DOHH2 (cell line): Measurements from ENCODE around the gene SRP19.

Source experiments
- H3F3A ChIP-seq: fragments of 200-600 bp; sonication (generic), shearing (Covaris generic); 2 replicates; pipeline ENCODE4 v1.6.0; 2016; ENCODE audit warnings: antibody characterized with exemption, mild to moderate bottlenecking; ENCODE audit not compliant: control insufficient read depth, insufficient read depth
- H3K27ac ChIP-seq: fragments of 200-600 bp; sonication (generic); 2 replicates; pipeline ENCODE4 v1.5.1; 2014; ENCODE audit warnings: low read depth, mild to moderate bottlenecking, low read length, moderate library complexity
- H3K27me3 ChIP-seq: fragments of 200-600 bp; sonication (generic); 2 replicates; pipeline ENCODE4 v1.6.1; 2014; ENCODE audit warnings: mild to moderate bottlenecking, low read length, mixed read lengths; ENCODE audit not compliant: control insufficient read depth
- H3K36me3 ChIP-seq: fragments of 200-600 bp; sonication (generic); 2 replicates; pipeline ENCODE4 v1.6.1; 2014; ENCODE audit warnings: mild to moderate bottlenecking, low read length, moderate library complexity, mixed read lengths; ENCODE audit not compliant: control insufficient read depth
- H3K4me1 ChIP-seq: fragments of 200-600 bp; sonication (generic); 2 replicates; pipeline ENCODE4 v1.6.1; 2014; ENCODE audit warnings: mild to moderate bottlenecking, low read length, mixed read lengths; ENCODE audit not compliant: control insufficient read depth
- H3K4me2 ChIP-seq: fragments of 200-600 bp; sonication (generic); 2 replicates; pipeline ENCODE4 v1.6.0; 2014; ENCODE audit warnings: mild to moderate bottlenecking, low read length, moderate library complexity
- H3K4me3 ChIP-seq: fragments of 200-600 bp; sonication (generic); 2 replicates; pipeline ENCODE4 v1.5.1; 2014; ENCODE audit warnings: mild to moderate bottlenecking, low read length, mixed read lengths
- H3K79me2 ChIP-seq: fragments of 200-600 bp; sonication (generic); 2 replicates; pipeline ENCODE4 v1.6.1; 2014; ENCODE audit warnings: mild to moderate bottlenecking, low read length, mixed read lengths; ENCODE audit not compliant: control insufficient read depth
- H3K9me2 ChIP-seq: fragments of 200-600 bp; sonication (generic); replicated peaks from 2 replicates; pipeline ENCODE4 v1.6.1; 2014; ENCODE audit warnings: mild to moderate bottlenecking, low read length, mixed read lengths; ENCODE audit not compliant: control insufficient read depth
- H3K9me3 ChIP-seq: fragments of 200-600 bp; sonication (generic); 2 replicates; pipeline ENCODE4 v1.6.1; 2014; ENCODE audit warnings: antibody characterized with exemption, low read length, mixed read lengths; ENCODE audit not compliant: control insufficient read depth, insufficient read depth
- H4K20me1 ChIP-seq: fragments of 200-600 bp; sonication (generic); 2 replicates; pipeline ENCODE4 v1.6.0; 2014; ENCODE audit warnings: low read depth, mild to moderate bottlenecking, antibody characterized with exemption, low read length, moderate library complexity; ENCODE audit not compliant: control insufficient read depth, insufficient read depth
- CTCF ChIP-seq: fragments of 200-600 bp; sonication (generic); IDR thresholded peaks from one replicate; pipeline ENCODE4 v1.5.1; 2014; ENCODE audit warnings: antibody characterized with exemption, mild to moderate bottlenecking, low read depth, low read length; ENCODE audit not compliant: poor library complexity, severe bottlenecking
- EZH2phosphoT487 ChIP-seq: fragments of 200-600 bp; sonication (generic); IDR thresholded peaks from 2 replicates; pipeline ENCODE4 v1.6.1; 2017; ENCODE audit warnings: borderline replicate concordance, mild to moderate bottlenecking, antibody characterized with exemption, low read length, moderate library complexity, mixed read lengths

The SRP19 gene

DNA sequence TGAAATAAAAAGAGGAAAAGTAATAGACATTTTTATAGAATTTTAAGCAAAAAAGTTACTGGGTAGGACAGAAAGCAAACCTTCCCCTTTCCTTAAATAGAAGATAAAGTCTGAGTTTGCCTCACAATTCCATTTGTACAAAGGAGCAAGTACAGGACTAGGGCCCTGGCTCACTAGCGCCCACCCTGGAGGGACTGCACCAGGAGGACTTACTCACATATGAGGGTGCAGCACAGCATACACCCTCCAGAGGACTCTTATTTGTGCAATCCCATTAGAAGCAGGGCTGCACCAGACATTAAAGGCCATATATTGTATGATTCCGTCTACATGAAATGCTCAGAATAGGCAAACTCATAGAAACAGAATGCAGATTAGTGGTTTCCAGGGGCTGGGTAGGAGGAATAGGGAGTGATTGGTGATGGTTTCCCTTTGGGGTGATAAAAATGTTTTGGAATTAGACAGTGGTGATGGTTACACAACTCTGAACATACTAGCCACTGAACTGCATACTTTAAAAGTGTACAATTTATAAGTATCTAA is 56.4 kb downstream of the SRP19 start:
- TF ChIP-seq EZH2phosphoT487 (no peak), CTCF (peak; percentile 60)
- Histone ChIP-seq H3K4me2 (no peak overlapping the region), H4K20me1 (0 out of 2 replicates have a peak, but pooled peaks cover 4% of the 10 kb centered on the region), H3K79me2 (peaks cover 87% of the 10 kb centered on the region), H3K4me1 (peaks cover 49% of the 10 kb centered on the region), H3K9me3 (no peaks in the 10 kb centered on the region), H3K4me3 (no peak overlapping the region), H3K9me2 (no peaks in the 10 kb centered on the region), H3K27ac (no peak overlapping the region), H3K27me3 (no peaks in the 10 kb centered on the region), H3K36me3 (peaks cover 87% of the 10 kb centered on the region), H3F3A (peaks cover 2% of the 10 kb centered on the region)

- no peaks in the 10 kb centered on the region for H3K27me3 ChIP-seq
- TF ChIP-seq EZH2phosphoT487 (no peak), CTCF (no peak)
- no peak overlapping the region for H3K27ac ChIP-seq
- no peaks in the 10 kb centered on the region for H4K20me1 ChIP-seq
- no peak overlapping the region for H3K4me2 ChIP-seq
- H3K4me1 ChIP-seq: peaks cover 56% of the 10 kb centered on the region
- no peaks in the 10 kb centered on the region for H3K9me3 ChIP-seq
- peaks cover 81% of the 10 kb centered on the region for H3K79me2 ChIP-seq
- peaks cover 81% of the 10 kb centered on the region for H3K36me3 ChIP-seq
- H3F3A ChIP-seq: peaks cover 8% of the 10 kb centered on the region
- H3K4me3 ChIP-seq: no peak overlapping the region
- H3K9me2 ChIP-seq: no peaks in the 10 kb centered on the region
Observed at GRCh38 chr5:112918136-112918535, 57.0 kb downstream of the SRP19 start.

DNA sequence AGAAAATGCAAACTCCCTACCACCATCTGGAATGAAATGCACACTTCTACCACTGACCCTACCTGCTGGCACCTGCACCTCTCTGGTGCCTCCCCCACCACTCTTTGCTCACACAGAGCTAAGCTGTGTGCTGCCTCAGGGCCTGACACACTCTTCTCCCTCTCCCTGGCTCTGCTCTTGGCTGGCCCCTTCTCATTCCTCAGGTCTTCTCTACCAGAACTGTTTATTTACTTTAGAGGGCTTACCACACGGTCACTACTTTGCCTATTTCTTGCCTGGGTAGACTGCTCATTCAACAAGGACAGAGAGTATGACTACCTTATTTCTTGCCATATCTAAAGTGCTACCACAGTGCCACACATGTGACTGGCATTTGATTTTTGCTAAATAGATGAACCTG is 57.6 kb downstream of the SRP19 start:
- Histone ChIP-seq H3K27me3 (no peaks in the 10 kb centered on the region), H3K27ac (no peak overlapping the region), H3K9me2 (no peaks in the 10 kb centered on the region), H3F3A (peaks cover 14% of the 10 kb centered on the region), H3K4me2 (peak overlapping the region; percentile 14; the same call in 1 of the 2 replicates), H3K36me3 (peaks cover 78% of the 10 kb centered on the region), H3K79me2 (peaks cover 78% of the 10 kb centered on the region), H3K4me3 (no peak overlapping the region), H3K4me1 (peaks cover 61% of the 10 kb centered on the region), H3K9me3 (no peaks in the 10 kb centered on the region), H4K20me1 (no peaks in the 10 kb centered on the region)
- no peak for TF ChIP-seq CTCF
- no peak for TF ChIP-seq EZH2phosphoT487
